ENCODE measurements around the gene CLDN9. TPM values are rescaled to one million over a fixed set of nuclear protein-coding genes. Genes with fewer than 3 reads are reported as not detected.
A peak's percentile ranks its signal among the peaks of the same experiment; 100 is the strongest.

CLDN9 gene
- total and polyA plus RNA-seq, 9 of the 15 experiments (the other 6 are each of a cell fraction or from before 2014, with no cell fraction given): 0.12 to 0.44 (median 0.22) TPM; not detected in 4

- ChIA-PET POLR2A (interaction anchor here (1.0 kb wide), 2 partner anchors 13 to 28 kb away, joined by 3 to 5 read pairs; no protein-coding TSS in a partner anchor), CTCF (ENCODE audit: low intra/inter-chr PET ratio) (no interaction called here)
- Histone ChIP-seq H3K9me1 (ENCODE audit: control insufficient read depth, insufficient read depth, low read length) (no peaks in the 10 kb centered on the region), H3K4me1 (replicated peaks in 1 of 2; ENCODE audit: control insufficient read depth in 2 of 2, insufficient read depth in 2 of 2, low read length in 2 of 2) (peaks cover 0 to 27% of the 10 kb centered on the region in 2 experiments; a peak in 2 of 5 replicates), H2AFZ (ENCODE audit: low read depth, low read length) (no peak overlapping the region), H3K4me2 (ENCODE audit: insufficient read depth, low read length) (no peak overlapping the region), H3K27me3 (ENCODE audit: control insufficient read depth in 2 of 2, insufficient read depth in 2 of 2, low read length in 2 of 2) (no peaks in the 10 kb centered on the region), H3K9ac (ENCODE audit: insufficient read depth in 1 of 2, low read depth in 2 of 2, low read length in 2 of 2) (peak overlapping the region in 1 of 2 experiments; percentile 75; a peak in 2 of 4 replicates), H3K4me3 (no peak overlapping the region), H3K36me3 (ENCODE audit: control insufficient read depth, insufficient read depth, low read length) (no peaks in the 10 kb centered on the region), H4K20me1 (replicated peaks; ENCODE audit: control insufficient read depth, insufficient read depth, low read length) (no peaks in the 10 kb centered on the region), H3K27ac (ENCODE audit: extremely low read depth, low read depth, low read length) (no peak overlapping the region), H3K9me3 (replicated peaks; ENCODE audit: control insufficient read depth, insufficient read depth, low read depth, low read length) (no peaks in the 10 kb centered on the region), H3K79me2 (ENCODE audit: control insufficient read depth, insufficient read depth, low read length) (no peaks in the 10 kb centered on the region)
- no peak for ATAC-seq
- FAIRE-seq: no peak
- no TSS peak for BruUV-seq (replicated peaks)
- intact Hi-C loops (cut with micrococcal nuclease) (no loop called here), in situ Hi-C loops (cut with MboI) (no loop called here)
- WGBS (ENCODE audit: insufficient coverage, low coverage, missing lambda C conversion rate): 67% methylated on average over 13 of the region's 13 CpGs
- no peak for DNase-seq (ENCODE audit: extremely low read depth in 1 of 4, low spot score in 3 of 4)
- TF ChIP-seq PTBP1 (IDR thresholded peaks at IDR 0.05; ENCODE audit: low read depth, low read length) (no peak), KDM5B (IDR thresholded peaks at IDR 0.05; ENCODE audit: insufficient replicate concordance, low read depth, low read length) (no peak), MXI1 (IDR thresholded peaks at IDR 0.05; ENCODE audit: low read depth, low read length) (no peak), HDAC6 (IDR thresholded peaks at IDR 0.05; ENCODE audit: low read depth, low read length) (no peak), MTA3 (IDR thresholded peaks at IDR 0.05; ENCODE audit: borderline replicate concordance) (no peak), PRPF4 (IDR thresholded peaks at IDR 0.05; ENCODE audit: insufficient read depth, low read depth, low read length, poor library complexity, severe bottlenecking) (no peak), MAFG (tag; conservative IDR thresholded peaks at IDR 0.05) (no peak), NR3C1 (CRISPR knock-in tag; IDR thresholded peaks at IDR 0.05) (no peak), ZNF146 (CRISPR knock-in tag; IDR thresholded peaks at IDR 0.05; ENCODE audit: unreplicated experiment) (no peak), ZKSCAN1 (IDR thresholded peaks at IDR 0.05; ENCODE audit: low read depth, low read length) (no peak), SIN3A (IDR thresholded peaks at IDR 0.05; ENCODE audit: borderline replicate concordance in 2 of 2, control insufficient read depth in 1 of 2, low read depth in 2 of 2, low read length in 2 of 2) (no peak), USF2 (CRISPR knock-in tag; IDR thresholded peaks at IDR 0.05) (no peak), FOXK2 (conservative IDR thresholded peaks at IDR 0.05 in 1 of 2, IDR thresholded peaks at IDR 0.05 in 1 of 2; ENCODE audit: low read depth in 2 of 2) (no peak), ZNF696 (CRISPR knock-in tag; conservative IDR thresholded peaks at IDR 0.05) (no peak), ZBTB43 (CRISPR knock-in tag; IDR thresholded peaks at IDR 0.05) (no peak)
- TF ChIP-seq, protein P1, sequence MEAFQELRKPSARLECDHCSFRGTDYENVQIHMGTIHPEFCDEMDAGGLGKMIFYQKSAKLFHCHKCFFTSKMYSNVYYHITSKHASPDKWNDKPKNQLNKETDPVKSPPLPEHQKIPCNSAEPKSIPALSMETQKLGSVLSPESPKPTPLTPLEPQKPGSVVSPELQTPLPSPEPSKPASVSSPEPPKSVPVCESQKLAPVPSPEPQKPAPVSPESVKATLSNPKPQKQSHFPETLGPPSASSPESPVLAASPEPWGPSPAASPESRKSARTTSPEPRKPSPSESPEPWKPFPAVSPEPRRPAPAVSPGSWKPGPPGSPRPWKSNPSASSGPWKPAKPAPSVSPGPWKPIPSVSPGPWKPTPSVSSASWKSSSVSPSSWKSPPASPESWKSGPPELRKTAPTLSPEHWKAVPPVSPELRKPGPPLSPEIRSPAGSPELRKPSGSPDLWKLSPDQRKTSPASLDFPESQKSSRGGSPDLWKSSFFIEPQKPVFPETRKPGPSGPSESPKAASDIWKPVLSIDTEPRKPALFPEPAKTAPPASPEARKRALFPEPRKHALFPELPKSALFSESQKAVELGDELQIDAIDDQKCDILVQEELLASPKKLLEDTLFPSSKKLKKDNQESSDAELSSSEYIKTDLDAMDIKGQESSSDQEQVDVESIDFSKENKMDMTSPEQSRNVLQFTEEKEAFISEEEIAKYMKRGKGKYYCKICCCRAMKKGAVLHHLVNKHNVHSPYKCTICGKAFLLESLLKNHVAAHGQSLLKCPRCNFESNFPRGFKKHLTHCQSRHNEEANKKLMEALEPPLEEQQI (IDR thresholded peaks at IDR 0.05): no peak
- TF ChIP-seq, protein P2, sequence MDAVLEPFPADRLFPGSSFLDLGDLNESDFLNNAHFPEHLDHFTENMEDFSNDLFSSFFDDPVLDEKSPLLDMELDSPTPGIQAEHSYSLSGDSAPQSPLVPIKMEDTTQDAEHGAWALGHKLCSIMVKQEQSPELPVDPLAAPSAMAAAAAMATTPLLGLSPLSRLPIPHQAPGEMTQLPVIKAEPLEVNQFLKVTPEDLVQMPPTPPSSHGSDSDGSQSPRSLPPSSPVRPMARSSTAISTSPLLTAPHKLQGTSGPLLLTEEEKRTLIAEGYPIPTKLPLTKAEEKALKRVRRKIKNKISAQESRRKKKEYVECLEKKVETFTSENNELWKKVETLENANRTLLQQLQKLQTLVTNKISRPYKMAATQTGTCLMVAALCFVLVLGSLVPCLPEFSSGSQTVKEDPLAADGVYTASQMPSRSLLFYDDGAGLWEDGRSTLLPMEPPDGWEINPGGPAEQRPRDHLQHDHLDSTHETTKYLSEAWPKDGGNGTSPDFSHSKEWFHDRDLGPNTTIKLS (IDR thresholded peaks at IDR 0.05; ENCODE audit: borderline replicate concordance, low read depth): no peak
Measured at GRCh38 chr16:2996298-2996697, 16.4 kb upstream of the CLDN9 start.
